Esophagus squamous epithelium (tissue), 5 donors: Measurements from ENCODE around the gene KIAA1210. TPM values are rescaled to one million over a fixed set of nuclear protein-coding genes. Genes with fewer than 3 reads are reported as not detected.

Experiments
- DNase-seq: peaks from one replicate; lab custom pipeline; 2025; lab: John Stamatoyannopoulos, UW
- H3K27ac ChIP-seq, 4 donors: fragments of 200-600 bp; sonication (generic); one replicate each; pipeline ENCODE4 v1.5.1; 2016 to 2019; ENCODE audit warnings: mild to moderate bottlenecking in 1 of 4
- H3K27me3 ChIP-seq, 4 donors: fragments of 200-600 bp; sonication (generic); 1 replicate in 3 of 4; 2 replicates in 1 of 4; pipeline versions ENCODE4 v1.5.1 to v1.6.0; 2017 to 2021; ENCODE audit warnings: antibody characterized with exemption in 1 of 4
- H3K36me3 ChIP-seq, 3 donors: fragments of 200-600 bp; sonication (generic); one replicate each; pipeline ENCODE4 v1.5.1; 2016 to 2019
- H3K4me1 ChIP-seq, 3 donors: fragments of 200-600 bp; sonication (generic); one replicate each; pipeline ENCODE4 v1.5.1; 2017 to 2019
- H3K4me3 ChIP-seq, 4 donors: fragments of 200-600 bp; sonication (generic); 1 replicate in 3 of 4; 2 replicates in 1 of 4; pipeline ENCODE4 v1.5.1; 2016 to 2019; ENCODE audit warnings: mild to moderate bottlenecking in 2 of 4, moderate library complexity in 1 of 4
- H3K9me3 ChIP-seq, 3 donors: fragments of 200-600 bp; sonication (generic); one replicate each; pipeline ENCODE4 v1.5.1; 2016 to 2019
- CTCF ChIP-seq, 6 experiments: fragments of 450-650 bp in 4 of 6; fragments of 200-600 bp in 2 of 6; sonication (generic) in 2 of 6; IDR thresholded peaks; one replicate each; pipeline ENCODE4 v1.5.1; 2016 to 2019; ENCODE audit warnings: antibody characterized with exemption in 6 of 6, mild to moderate bottlenecking in 4 of 6, moderate library complexity in 4 of 6
- POLR2A ChIP-seq, 4 donors: fragments of 450-650 bp; IDR thresholded peaks; one replicate each; pipeline ENCODE4 v1.6.1; 2017; ENCODE audit warnings: antibody characterized with exemption in 4 of 4, mild to moderate bottlenecking in 4 of 4, moderate library complexity in 3 of 4
- WGBS, 2 donors: methylation state at CpG; one replicate each; pipeline ENCODE4 v1.1.5; 2018; 5-methylcytosine and 5-hydroxymethylcytosine counted together
- intact Hi-C: fragments of 100-400 bp; cut with DNase I; formaldehyde crosslinking; loops from one replicate; pipeline ENCODE4 v1.15.0; 2022
- total RNA-seq, 4 donors: library from RNA; depleted of rRNA; stranded (reverse); fragments of >200 nt; gene quantifications; one replicate each; pipeline ENCODE4 v1.1.0, GENCODE V29; 2016
- donor health status: DM: yes; HTN: yes; CAD: no.

KIAA1210 gene
- total RNA-seq, 4 donors from 2014 or later = not detected

- Histone ChIP-seq H3K4me1 (no peaks in the 10 kb centered on the region), H3K27me3 (no peaks in the 10 kb centered on the region), H3K9me3 (no peaks in the 10 kb centered on the region), H3K4me3 (no peak overlapping the region), H3K36me3 (no peaks in the 10 kb centered on the region), H3K27ac (no peak overlapping the region)
- intact Hi-C loops = no loop called here
- DNase-seq = no peak
- WGBS, 2 donors = 23 to 40% methylated on average over 1 to 3 of the region's 5 CpGs
- TF ChIP-seq POLR2A (IDR thresholded peaks at IDR 0.05) (no peak), CTCF (IDR thresholded peaks at IDR 0.05) (no peak)
Measured at GRCh38 chrX:119145241-119145653, 17.6 kb upstream of the KIAA1210 start.

GRCh38 chrX:119134466-119134865 is 6.9 kb upstream of the KIAA1210 start:
- no peaks in the 10 kb centered on the region for H3K4me1 ChIP-seq
- no peak overlapping the region for H3K27ac ChIP-seq
- H3K36me3 ChIP-seq = no peaks in the 10 kb centered on the region
- H3K9me3 ChIP-seq = no peaks in the 10 kb centered on the region
- H3K27me3 ChIP-seq = no peaks in the 10 kb centered on the region
- TF ChIP-seq CTCF (IDR thresholded peaks at IDR 0.05) (no peak), POLR2A (IDR thresholded peaks at IDR 0.05) (no peak)
- intact Hi-C loops = no loop called here
- 17% methylated on average over 2 of the region's 2 CpGs; no CpG with 5 or more reads in 1 of the 2 donors for WGBS, 2 donors
- no peak for DNase-seq
- H3K4me3 ChIP-seq = no peak overlapping the region

GRCh38 chrX:119132961-119133360 is 5.3 kb upstream of the KIAA1210 start:
- TF ChIP-seq POLR2A (IDR thresholded peaks at IDR 0.05) = no peak
- TF ChIP-seq CTCF (IDR thresholded peaks at IDR 0.05) = no peak
- Histone ChIP-seq H3K27ac (no peak overlapping the region), H3K36me3 (no peaks in the 10 kb centered on the region), H3K4me3 (no peak overlapping the region), H3K4me1 (no peaks in the 10 kb centered on the region), H3K27me3 (no peaks in the 10 kb centered on the region), H3K9me3 (no peaks in the 10 kb centered on the region)
- intact Hi-C loops = no loop called here
- DNase-seq = no peak
- 78% methylated on average over 3 of the region's 5 CpGs; no CpG with 5 or more reads in 1 of the 2 donors for WGBS, 2 donors

- no peaks in the 10 kb centered on the region for H3K36me3 ChIP-seq
- no peak for TF ChIP-seq CTCF (IDR thresholded peaks at IDR 0.05)
- no peak for TF ChIP-seq POLR2A (IDR thresholded peaks at IDR 0.05)
- no peaks in the 10 kb centered on the region for H3K27me3 ChIP-seq
- DNase-seq = no peak
- no peaks in the 10 kb centered on the region for H3K9me3 ChIP-seq
- WGBS, 2 donors = 31 to 70% methylated on average over 2 of the region's 2 CpGs
- H3K4me1 ChIP-seq = no peaks in the 10 kb centered on the region
- H3K4me3 ChIP-seq = no peak overlapping the region
- no peak overlapping the region for H3K27ac ChIP-seq
- intact Hi-C loops = no loop called here
Measured at GRCh38 chrX:119132316-119132715, 4.7 kb upstream of the KIAA1210 start.

- no peak for TF ChIP-seq POLR2A (IDR thresholded peaks at IDR 0.05)
- TF ChIP-seq CTCF (IDR thresholded peaks at IDR 0.05) = no peak
- Histone ChIP-seq H3K36me3 (no peaks in the 10 kb centered on the region), H3K4me3 (no peak overlapping the region), H3K27me3 (no peaks in the 10 kb centered on the region), H3K9me3 (no peaks in the 10 kb centered on the region), H3K4me1 (no peaks in the 10 kb centered on the region), H3K27ac (no peak overlapping the region)
- intact Hi-C loops = no loop called here
- WGBS, 2 donors = 72% methylated on average over 2 of the region's 2 CpGs; no CpG with 5 or more reads in 1 of the 2 donors
- no peak for DNase-seq
Measured at GRCh38 chrX:119130911-119131310, 3.3 kb upstream of the KIAA1210 start.
